ENCODE results near the gene SSPN. TPM values are rescaled to one million over a fixed set of nuclear protein-coding genes. Genes with fewer than 3 reads are reported as not detected.

Gene SSPN
- total RNA-seq, 1 experiment from 2014 or later: 0.17 TPM

- H3K9me3 ChIP-seq (ENCODE audit: control insufficient read depth in 1 of 2, insufficient read depth in 1 of 2, low read depth in 1 of 2, low read length in 2 of 2): no peaks in the 10 kb centered on the region
- no peak overlapping the region for H3K9ac ChIP-seq (ENCODE audit: low read length)
- ChIA-PET RAD21 (ENCODE audit: low non-redundant PET in 1 of 2, low total read pairs in 2 of 2, uncharacterized antibody in 2 of 2, unreplicated experiment in 2 of 2) (no interaction called here), POLR2A (no interaction called here), CTCF (no interaction called here)
- DNase-seq (ENCODE audit: low read depth, low spot score) (no peak), ATAC-seq (no peak)
- intact Hi-C loops (cut with micrococcal nuclease): no loop called here
- H3K79me2 ChIP-seq (ENCODE audit: insufficient read depth, low read length): no peaks in the 10 kb centered on the region
- no peak overlapping the region for H3K4me2 ChIP-seq (ENCODE audit: low read length)
- no peaks in the 10 kb centered on the region for H3K27me3 ChIP-seq (ENCODE audit: insufficient read depth, low read length)
- no peaks in the 10 kb centered on the region for H4K20me1 ChIP-seq (ENCODE audit: insufficient read depth)
- H3K4me1 ChIP-seq (ENCODE audit: control insufficient read depth in 1 of 2, insufficient read depth in 2 of 2, low read length in 2 of 2): peaks cover 0 to 6% of the 10 kb centered on the region in 2 experiments; a peak in 1 of 4 replicates
- H2AFZ ChIP-seq (ENCODE audit: low read depth, low read length, poor library complexity, severe bottlenecking): no peak overlapping the region
- no peaks in the 10 kb centered on the region for H3K36me3 ChIP-seq (ENCODE audit: control insufficient read depth in 1 of 2, insufficient read depth in 2 of 2, low read length in 2 of 2)
- TF ChIP-seq ZNF274 (IDR thresholded peaks at IDR 0.05; ENCODE audit: low read depth, low read length): no peak
- TF ChIP-seq POLR2A (IDR thresholded peaks at IDR 0.05; ENCODE audit: borderline replicate concordance, extremely low read depth, insufficient read depth, insufficient read length): no peak
- TF ChIP-seq ZBTB33 (IDR thresholded peaks at IDR 0.05; ENCODE audit: extremely low read depth, insufficient replicate concordance, low read length): no peak
- no peak for TF ChIP-seq JUND (IDR thresholded peaks at IDR 0.05)
- TF ChIP-seq SIN3A (IDR thresholded peaks at IDR 0.05; ENCODE audit: low read depth): no peak
- TF ChIP-seq CTCF (IDR thresholded peaks at IDR 0.05 in 2 of 3, conservative IDR thresholded peaks at IDR 0.05 in 1 of 3; ENCODE audit: borderline replicate concordance in 1 of 3, insufficient read depth in 1 of 3, low read depth in 2 of 3, low read length in 2 of 3): no peak
- TF ChIP-seq ELF1 (IDR thresholded peaks at IDR 0.05; ENCODE audit: borderline replicate concordance, low read depth): no peak
- TF ChIP-seq FOSL1 (IDR thresholded peaks at IDR 0.05; ENCODE audit: low read depth): no peak
- TF ChIP-seq MAX (IDR thresholded peaks at IDR 0.05): no peak
- no peak overlapping the region for H3K4me3 ChIP-seq (replicated peaks in 1 of 2; ENCODE audit: low read depth in 1 of 2, low read length in 2 of 2)
- no TSS peak for BruUV-seq (replicated peaks)
- no peak overlapping the region for H3K27ac ChIP-seq (ENCODE audit: low read depth, low read length)
- no peaks in the 10 kb centered on the region for H3K9me2 ChIP-seq (ENCODE audit: insufficient read depth)
Observed at GRCh38 chr12:26185532-26186320, 9.6 kb upstream of the SSPN start.

Data from HCT116 (cell line).